Neutrophil (primary cell): Measurements from ENCODE around the gene BTAF1.

Source experiments
- H3K27ac ChIP-seq: fragments of 200-600 bp; sonication (generic); 2 replicates; pipeline ENCODE4 v1.5.1; 2016; ENCODE audit warnings: mild to moderate bottlenecking, moderate library complexity
- H3K27me3 ChIP-seq: fragments of 200-600 bp; sonication (generic); 2 replicates; pipeline ENCODE4 v1.6.0; 2016; ENCODE audit warnings: mild to moderate bottlenecking
- H3K36me3 ChIP-seq: fragments of 200-600 bp; sonication (generic); 2 replicates; pipeline ENCODE4 v1.5.1; 2017
- H3K4me1 ChIP-seq, 2 experiments: fragments of 200-600 bp in 1 of 2; sonication (generic) in 1 of 2; 1 replicate in 1 of 2; 2 replicates in 1 of 2; pipeline versions ENCODE4 v1.5.1 to v1.6.1; 2013 to 2016; ENCODE audit warnings: low read depth in 1 of 2, low read length in 1 of 2, mild to moderate bottlenecking in 1 of 2, moderate library complexity in 1 of 2; ENCODE audit not compliant: control insufficient read depth in 1 of 2, insufficient read depth in 1 of 2
- H3K4me3 ChIP-seq, 2 experiments: fragments of 200-600 bp in 1 of 2; sonication (generic) in 1 of 2; 1 replicate in 1 of 2; 2 replicates in 1 of 2; pipeline ENCODE4 v1.5.1; 2013 to 2016; ENCODE audit warnings: low read depth in 1 of 2, low read length in 1 of 2, mild to moderate bottlenecking in 1 of 2, moderate library complexity in 1 of 2
- H3K9me3 ChIP-seq: fragments of 200-600 bp; sonication (generic); 2 replicates; pipeline ENCODE4 v1.5.1; 2016
- TF ChIP-seq, protein P1 (sequence below): fragments of 200-600 bp; sonication (generic); IDR thresholded peaks from 2 replicates; pipeline ENCODE4 v1.5.1; 2016; ENCODE audit warnings: antibody characterized with exemption

The BTAF1 gene

DNA sequence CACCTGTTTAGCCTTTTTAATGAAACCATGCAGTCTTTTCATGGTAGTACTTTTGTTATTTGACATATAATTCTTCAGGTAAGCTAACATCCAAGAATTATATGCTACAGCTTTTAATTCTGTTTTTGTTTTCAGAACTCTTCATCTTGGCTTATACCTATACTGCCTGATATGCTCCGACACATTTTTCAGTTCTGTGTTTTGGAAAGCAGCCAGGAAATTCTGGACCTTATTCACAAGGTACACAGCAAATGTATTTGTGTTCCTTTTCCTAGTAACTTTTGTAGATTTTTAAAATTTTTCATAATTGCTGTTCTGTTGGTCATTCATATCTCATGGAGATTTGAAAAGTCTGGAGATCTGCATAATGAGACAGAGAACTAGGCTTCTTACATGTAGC lies 56.7 kb downstream of the BTAF1 start:
- Histone ChIP-seq H3K9me3 (no peaks in the 10 kb centered on the region), H3K4me3 (no peak overlapping the region), H3K4me1 (peaks cover 0 to 5% of the 10 kb centered on the region in 2 experiments), H3K27ac (no peak overlapping the region), H3K27me3 (no peaks in the 10 kb centered on the region), H3K36me3 (peaks cover 49% of the 10 kb centered on the region)
- TF ChIP-seq, protein P1, sequence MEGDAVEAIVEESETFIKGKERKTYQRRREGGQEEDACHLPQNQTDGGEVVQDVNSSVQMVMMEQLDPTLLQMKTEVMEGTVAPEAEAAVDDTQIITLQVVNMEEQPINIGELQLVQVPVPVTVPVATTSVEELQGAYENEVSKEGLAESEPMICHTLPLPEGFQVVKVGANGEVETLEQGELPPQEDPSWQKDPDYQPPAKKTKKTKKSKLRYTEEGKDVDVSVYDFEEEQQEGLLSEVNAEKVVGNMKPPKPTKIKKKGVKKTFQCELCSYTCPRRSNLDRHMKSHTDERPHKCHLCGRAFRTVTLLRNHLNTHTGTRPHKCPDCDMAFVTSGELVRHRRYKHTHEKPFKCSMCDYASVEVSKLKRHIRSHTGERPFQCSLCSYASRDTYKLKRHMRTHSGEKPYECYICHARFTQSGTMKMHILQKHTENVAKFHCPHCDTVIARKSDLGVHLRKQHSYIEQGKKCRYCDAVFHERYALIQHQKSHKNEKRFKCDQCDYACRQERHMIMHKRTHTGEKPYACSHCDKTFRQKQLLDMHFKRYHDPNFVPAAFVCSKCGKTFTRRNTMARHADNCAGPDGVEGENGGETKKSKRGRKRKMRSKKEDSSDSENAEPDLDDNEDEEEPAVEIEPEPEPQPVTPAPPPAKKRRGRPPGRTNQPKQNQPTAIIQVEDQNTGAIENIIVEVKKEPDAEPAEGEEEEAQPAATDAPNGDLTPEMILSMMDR, result no peak

DNA sequence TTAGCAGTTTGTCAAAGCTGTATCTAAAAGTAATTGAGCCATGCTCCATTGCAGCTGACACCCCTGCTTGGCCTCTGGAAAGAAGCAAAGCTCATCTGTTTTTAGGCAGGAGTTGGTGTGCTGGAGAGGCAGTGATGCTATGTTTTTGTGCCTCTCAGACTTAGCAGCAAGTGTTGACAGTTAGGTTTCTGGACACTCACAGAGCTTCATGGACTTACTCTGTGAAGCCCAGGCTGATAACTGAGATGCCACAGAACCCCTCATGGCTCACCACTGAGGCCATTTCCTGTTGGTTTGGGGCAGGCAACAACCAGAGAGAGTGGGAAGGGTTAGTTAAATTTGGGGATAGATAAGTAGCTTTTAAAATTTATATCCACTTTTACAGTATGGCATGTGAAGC lies 59.8 kb downstream of the BTAF1 start:
- TF ChIP-seq, protein P1, result no peak
- Histone ChIP-seq H3K27ac (no peak overlapping the region), H3K4me1 (peaks cover 0 to 5% of the 10 kb centered on the region in 2 experiments), H3K4me3 (no peak overlapping the region), H3K27me3 (no peaks in the 10 kb centered on the region), H3K9me3 (no peaks in the 10 kb centered on the region), H3K36me3 (peaks cover 52% of the 10 kb centered on the region)

DNA sequence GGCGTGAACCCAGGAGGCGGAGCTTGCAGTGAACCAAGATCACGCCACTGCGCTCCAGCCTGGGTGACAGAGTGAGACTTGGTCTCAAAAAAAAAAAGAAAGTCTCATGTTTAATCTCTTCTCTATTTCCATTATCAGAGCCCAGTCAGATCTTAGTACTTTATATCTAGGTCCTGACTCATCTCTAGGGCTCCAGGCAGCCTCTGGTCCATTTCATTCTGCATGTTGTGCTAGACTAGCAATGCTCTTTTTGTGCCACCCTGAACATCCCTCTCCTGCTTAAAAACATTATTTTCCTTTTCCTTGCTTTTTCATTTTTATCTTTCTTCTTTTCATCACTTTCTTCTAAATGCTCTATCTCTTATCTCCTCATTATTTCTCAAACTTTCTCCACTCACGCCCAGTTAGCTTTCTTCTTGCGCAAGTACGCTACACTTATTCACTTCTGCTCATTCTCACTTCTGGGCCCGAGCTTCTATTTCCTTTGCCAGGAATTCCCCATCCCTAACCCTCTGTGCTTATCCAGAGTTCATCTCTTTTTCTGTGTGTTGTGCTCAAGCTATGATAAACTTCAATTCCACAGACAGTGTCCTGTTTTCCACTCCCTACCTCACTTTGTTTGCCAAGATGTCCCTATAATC lies 63.9 kb downstream of the BTAF1 start:
- TF ChIP-seq, protein P1, result no peak
- Histone ChIP-seq H3K27me3 (no peaks in the 10 kb centered on the region), H3K27ac (no peak overlapping the region), H3K9me3 (no peaks in the 10 kb centered on the region), H3K4me1 (no peaks in the 10 kb centered on the region), H3K4me3 (no peak overlapping the region), H3K36me3 (peaks cover 43% of the 10 kb centered on the region)

DNA sequence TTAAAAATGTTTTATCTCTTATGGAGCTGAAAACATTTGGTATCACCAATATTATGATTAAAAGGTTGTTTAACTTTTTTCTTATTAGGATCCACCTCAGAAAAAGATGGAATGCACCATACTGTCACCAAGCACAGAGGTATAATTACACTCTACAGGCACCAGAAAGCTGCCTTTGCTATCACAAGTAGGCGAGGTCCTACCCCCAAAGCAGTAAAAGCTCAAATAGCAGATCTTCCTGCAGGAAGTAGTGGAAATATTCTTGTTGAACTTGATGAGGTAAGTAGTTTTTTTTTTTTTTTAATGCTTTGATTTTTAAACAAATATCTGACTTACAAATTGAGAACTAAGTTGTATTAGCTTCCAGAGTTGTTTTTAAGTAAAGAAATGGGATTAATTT lies 68.5 kb downstream of the BTAF1 start:
- H3K4me3 ChIP-seq, result no peak overlapping the region
- no peaks in the 10 kb centered on the region for H3K4me1 ChIP-seq
- H3K27ac ChIP-seq, result no peak overlapping the region
- H3K27me3 ChIP-seq, result no peaks in the 10 kb centered on the region
- TF ChIP-seq, protein P1, result no peak
- no peaks in the 10 kb centered on the region for H3K9me3 ChIP-seq
- peaks cover 50% of the 10 kb centered on the region for H3K36me3 ChIP-seq

DNA sequence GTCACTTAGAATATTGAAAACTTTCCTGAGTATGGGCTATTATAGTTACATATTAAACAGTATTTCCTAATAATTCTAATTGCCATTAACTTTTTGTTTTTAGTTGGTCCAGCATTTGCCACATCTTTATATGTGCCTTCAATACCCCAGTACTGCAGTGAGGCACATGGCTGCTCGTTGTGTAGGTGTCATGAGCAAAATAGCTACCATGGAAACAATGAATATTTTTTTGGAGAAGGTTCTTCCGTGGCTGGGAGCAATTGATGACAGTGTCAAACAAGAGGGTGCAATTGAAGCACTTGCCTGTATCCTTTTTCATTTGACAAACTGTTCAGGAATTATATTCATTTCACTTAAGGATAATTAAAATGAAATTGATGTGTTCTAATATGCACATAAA lies 72.7 kb downstream of the BTAF1 start:
- Histone ChIP-seq H3K9me3 (no peaks in the 10 kb centered on the region), H3K27ac (no peak overlapping the region), H3K36me3 (peaks cover 47% of the 10 kb centered on the region), H3K27me3 (no peaks in the 10 kb centered on the region), H3K4me1 (no peaks in the 10 kb centered on the region), H3K4me3 (no peak overlapping the region)
- TF ChIP-seq, protein P1, result no peak
